HEK293 (cell line): ENCODE results near the gene TRIM33.

ENCODE experiments used
- HOXD13 ChIP-seq: sonication (generic); formaldehyde crosslinking; IDR thresholded peaks from 2 replicates; pipeline ENCODE4 v1.8.0; 2022; ENCODE audit warnings: missing genetic modification reagents, borderline replicate concordance
- KLF8 ChIP-seq: fragments of 450-650 bp; formaldehyde crosslinking; IDR thresholded peaks from 2 replicates; pipeline ENCODE4 v1.5.1; 2016; ENCODE audit warnings: missing biosample characterization, missing genetic modification characterization
- REPIN1 ChIP-seq: fragments of 450-650 bp; formaldehyde crosslinking; IDR thresholded peaks from 2 replicates; pipeline ENCODE4 v1.5.1; 2017; ENCODE audit warnings: missing biosample characterization, missing genetic modification characterization, low read depth
- SP7 ChIP-seq: fragments of 450-650 bp; formaldehyde crosslinking; IDR thresholded peaks from 2 replicates; pipeline ENCODE4 v1.5.1; 2016; ENCODE audit warnings: missing biosample characterization, missing genetic modification characterization
- YY1 ChIP-seq: fragments of 450-650 bp; formaldehyde crosslinking; IDR thresholded peaks from 2 replicates; pipeline ENCODE4 v1.5.1; 2018; ENCODE audit warnings: missing biosample characterization, missing genetic modification characterization
- ZBTB17 ChIP-seq: fragments of 450-650 bp; formaldehyde crosslinking; IDR thresholded peaks from 2 replicates; pipeline ENCODE4 v1.5.1; 2016; ENCODE audit warnings: missing biosample characterization, missing genetic modification characterization
- ZBTB48 ChIP-seq: fragments of 450-650 bp; formaldehyde crosslinking; IDR thresholded peaks from 2 replicates; pipeline ENCODE4 v1.5.1; 2016; ENCODE audit warnings: missing biosample characterization, missing genetic modification characterization
- ZBTB8A ChIP-seq: fragments of 450-650 bp; formaldehyde crosslinking; IDR thresholded peaks from 2 replicates; pipeline ENCODE4 v1.5.1; 2016; ENCODE audit warnings: missing biosample characterization, missing genetic modification characterization
- ZEB2 ChIP-seq: fragments of 450-650 bp; formaldehyde crosslinking; IDR thresholded peaks from 2 replicates; pipeline ENCODE4 v1.5.1; 2016; ENCODE audit warnings: missing biosample characterization, missing genetic modification characterization
- ZNF140 ChIP-seq: fragments of 450-650 bp; formaldehyde crosslinking; IDR thresholded peaks from 2 replicates; pipeline ENCODE4 v1.5.1; 2016; ENCODE audit warnings: missing biosample characterization, missing genetic modification characterization
- ZNF2 ChIP-seq: fragments of 450-650 bp; formaldehyde crosslinking; IDR thresholded peaks from 2 replicates; pipeline ENCODE4 v1.5.1; 2016; ENCODE audit warnings: missing biosample characterization, missing genetic modification characterization
- ZNF335 ChIP-seq: fragments of 450-650 bp; formaldehyde crosslinking; conservative IDR thresholded peaks from 2 replicates; pipeline ENCODE4 v1.5.1; 2016; ENCODE audit warnings: missing biosample characterization, missing genetic modification characterization
- ZNF341 ChIP-seq: fragments of 450-650 bp; formaldehyde crosslinking; IDR thresholded peaks from 2 replicates; pipeline ENCODE4; 2016; ENCODE audit warnings: low read depth, missing biosample characterization, missing genetic modification characterization
- ZNF391 ChIP-seq: fragments of 450-650 bp; formaldehyde crosslinking; IDR thresholded peaks from 2 replicates; pipeline ENCODE4 v1.5.1; 2016; ENCODE audit warnings: low read depth, missing biosample characterization, missing genetic modification characterization, borderline replicate concordance
- ZNF394 ChIP-seq: fragments of 450-650 bp; formaldehyde crosslinking; IDR thresholded peaks from 2 replicates; pipeline ENCODE4 v1.5.1; 2016; ENCODE audit warnings: missing biosample characterization, missing genetic modification characterization, mild to moderate bottlenecking, moderate library complexity, borderline replicate concordance
- ZNF501 ChIP-seq: fragments of 450-650 bp; formaldehyde crosslinking; IDR thresholded peaks from 2 replicates; pipeline ENCODE4 v1.5.1; 2016; ENCODE audit warnings: missing biosample characterization, missing genetic modification characterization
- ZNF555 ChIP-seq: fragments of 450-650 bp; formaldehyde crosslinking; conservative IDR thresholded peaks from 2 replicates; pipeline ENCODE4 v1.5.1; 2017; ENCODE audit warnings: missing biosample characterization, mild to moderate bottlenecking, missing genetic modification characterization, inconsistent platforms
- ZNF561 ChIP-seq: fragments of 450-650 bp; IDR thresholded peaks from 2 replicates; pipeline ENCODE4 v1.5.1; 2018; ENCODE audit warnings: missing biosample characterization, missing genetic modification characterization, borderline replicate concordance
- ZNF600 ChIP-seq: fragments of 450-650 bp; formaldehyde crosslinking; IDR thresholded peaks from 2 replicates; pipeline ENCODE4 v1.5.1; 2016; ENCODE audit warnings: missing biosample characterization, missing genetic modification characterization
- ZNF610 ChIP-seq: fragments of 450-650 bp; formaldehyde crosslinking; IDR thresholded peaks from 2 replicates; pipeline ENCODE4 v1.5.1; 2016; ENCODE audit warnings: missing biosample characterization, missing genetic modification characterization, borderline replicate concordance
- ZNF629 ChIP-seq: fragments of 450-650 bp; formaldehyde crosslinking; IDR thresholded peaks from 2 replicates; pipeline ENCODE4 v1.5.1; 2017; ENCODE audit warnings: missing biosample characterization, missing genetic modification characterization
- ZNF785 ChIP-seq: fragments of 450-650 bp; formaldehyde crosslinking; IDR thresholded peaks from 2 replicates; pipeline ENCODE4 v1.5.1; 2016; ENCODE audit warnings: missing biosample characterization, missing genetic modification characterization
- TF ChIP-seq, protein P1 (sequence below): fragments of 450-650 bp; formaldehyde crosslinking; IDR thresholded peaks from 2 replicates; pipeline ENCODE4 v1.5.1; 2016; ENCODE audit warnings: missing biosample characterization, missing genetic modification characterization
- TF ChIP-seq, protein P2 (sequence below): sonication (generic); formaldehyde crosslinking; IDR thresholded peaks from 2 replicates; pipeline ENCODE4 v1.8.1; 2022; ENCODE audit warnings: mild to moderate bottlenecking, moderate library complexity, missing genetic modification reagents
- TF ChIP-seq, protein P3 (sequence below): fragments of 450-650 bp; formaldehyde crosslinking; IDR thresholded peaks from 2 replicates; pipeline ENCODE4 v1.5.1; 2016; ENCODE audit warnings: missing biosample characterization, missing genetic modification characterization
- TF ChIP-seq, protein P4 (sequence below): fragments of 450-650 bp; formaldehyde crosslinking; IDR thresholded peaks from 2 replicates; pipeline ENCODE4 v1.5.1; 2016; ENCODE audit warnings: missing biosample characterization, missing genetic modification characterization
- TF ChIP-seq, protein P5 (sequence below): fragments of 450-650 bp; formaldehyde crosslinking; IDR thresholded peaks from 2 replicates; pipeline ENCODE4 v1.5.1; 2017; ENCODE audit warnings: missing biosample characterization, missing genetic modification characterization
- TF ChIP-seq, protein P6 (sequence below): fragments of 450-650 bp; formaldehyde crosslinking; IDR thresholded peaks from 2 replicates; pipeline ENCODE4 v1.5.1; 2016; ENCODE audit warnings: missing biosample characterization, missing genetic modification characterization
- TF ChIP-seq, protein P7 (sequence below): fragments of 450-650 bp; formaldehyde crosslinking; IDR thresholded peaks from 2 replicates; pipeline ENCODE4 v1.5.1; 2016; ENCODE audit warnings: missing biosample characterization, missing genetic modification characterization, low read depth

TRIM33 gene

DNA sequence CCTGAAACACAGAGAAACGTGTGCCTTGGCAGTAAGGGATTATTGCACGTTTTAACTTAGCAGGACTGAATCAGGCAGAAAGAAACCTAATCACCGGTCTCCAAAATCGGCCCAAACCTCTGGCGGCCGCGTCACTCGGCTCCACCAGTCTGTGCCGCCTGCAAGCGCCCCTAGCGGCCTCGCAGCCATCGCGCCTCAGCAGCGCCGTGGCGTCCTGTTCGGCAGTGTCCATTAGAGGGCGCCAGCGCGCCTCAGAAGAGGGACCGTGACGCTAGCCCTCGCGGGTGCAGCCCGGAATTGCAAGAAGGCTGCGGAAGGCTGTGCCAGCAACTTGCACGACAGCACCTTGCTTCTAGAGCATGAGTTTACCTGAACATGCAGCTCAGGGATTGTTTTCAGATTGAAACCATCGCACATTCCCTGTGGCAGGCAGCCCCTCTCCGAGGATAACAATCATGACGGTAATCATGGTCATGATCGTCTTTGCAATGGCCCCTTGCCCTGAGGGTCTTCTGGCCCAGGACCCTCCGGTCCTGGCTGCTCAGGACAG lies 164.4 kb downstream of the TRIM33 start (continued):
- TF ChIP-seq, protein P1, sequence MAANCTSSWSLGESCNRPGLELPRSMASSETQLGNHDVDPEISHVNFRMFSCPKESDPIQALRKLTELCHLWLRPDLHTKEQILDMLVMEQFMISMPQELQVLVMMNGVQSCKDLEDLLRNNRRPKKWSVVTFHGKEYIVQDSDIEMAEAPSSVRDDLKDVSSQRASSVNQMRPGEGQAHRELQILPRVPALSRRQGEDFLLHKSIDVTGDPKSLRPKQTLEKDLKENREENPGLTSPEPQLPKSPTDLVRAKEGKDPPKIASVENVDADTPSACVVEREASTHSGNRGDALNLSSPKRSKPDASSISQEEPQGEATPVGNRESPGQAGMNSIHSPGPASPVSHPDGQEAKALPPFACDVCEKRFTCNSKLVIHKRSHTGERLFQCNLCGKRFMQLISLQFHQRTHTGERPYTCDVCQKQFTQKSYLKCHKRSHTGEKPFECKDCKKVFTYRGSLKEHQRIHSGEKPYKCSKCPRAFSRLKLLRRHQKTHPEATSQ (tag by site-specific recombination): peak; percentile 16; the same call in 1 of the 2 replicates
- TF ChIP-seq, protein P2, sequence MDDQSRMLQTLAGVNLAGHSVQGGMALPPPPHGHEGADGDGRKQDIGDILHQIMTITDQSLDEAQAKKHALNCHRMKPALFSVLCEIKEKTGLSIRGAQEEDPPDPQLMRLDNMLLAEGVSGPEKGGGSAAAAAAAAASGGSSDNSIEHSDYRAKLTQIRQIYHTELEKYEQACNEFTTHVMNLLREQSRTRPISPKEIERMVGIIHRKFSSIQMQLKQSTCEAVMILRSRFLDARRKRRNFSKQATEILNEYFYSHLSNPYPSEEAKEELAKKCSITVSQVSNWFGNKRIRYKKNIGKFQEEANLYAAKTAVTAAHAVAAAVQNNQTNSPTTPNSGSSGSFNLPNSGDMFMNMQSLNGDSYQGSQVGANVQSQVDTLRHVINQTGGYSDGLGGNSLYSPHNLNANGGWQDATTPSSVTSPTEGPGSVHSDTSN (CRISPR knock-in tag): peak; percentile 86; the same call in 1 of the 2 replicates
- TF ChIP-seq ZNF501 (tag by site-specific recombination) (peak; percentile 90), ZNF341 (tag by site-specific recombination) (peak; percentile 98), ZNF785 (tag by site-specific recombination) (no peak), REPIN1 (peak; percentile 65; the same call in 1 of the 2 replicates), ZNF600 (tag by site-specific recombination) (0 out of 2 replicates have a peak, but pooled peaks have one; percentile 15), KLF8 (tag by site-specific recombination) (peak; percentile 41; the same call in 1 of the 2 replicates), ZNF2 (peak; percentile 100), ZNF391 (peak; percentile 96), SP7 (tag by site-specific recombination) (peak; percentile 84), ZNF561 (tag by site-specific recombination) (peak; percentile 26; the same call in 1 of the 2 replicates), ZBTB48 (tag by site-specific recombination) (no peak; the same call in 1 of the 2 replicates), ZNF555 (tag by site-specific recombination) (no peak), ZBTB17 (peak; percentile 68), ZNF140 (peak; percentile 14; the same call in 1 of the 2 replicates), ZEB2 (tag by site-specific recombination) (peak; percentile 59; the same call in 1 of the 2 replicates), YY1 (tag by site-specific recombination) (no peak), HOXD13 (no peak), ZNF394 (peak; percentile 66; the same call in 1 of the 2 replicates), ZBTB8A (tag by site-specific recombination) (peak; percentile 78), ZNF610 (tag by site-specific recombination) (peak; percentile 36; the same call in 1 of the 2 replicates), ZNF629 (tag by site-specific recombination) (peak; percentile 73), ZNF335 (tag by site-specific recombination) (peak; percentile 86)
- TF ChIP-seq, protein P3, sequence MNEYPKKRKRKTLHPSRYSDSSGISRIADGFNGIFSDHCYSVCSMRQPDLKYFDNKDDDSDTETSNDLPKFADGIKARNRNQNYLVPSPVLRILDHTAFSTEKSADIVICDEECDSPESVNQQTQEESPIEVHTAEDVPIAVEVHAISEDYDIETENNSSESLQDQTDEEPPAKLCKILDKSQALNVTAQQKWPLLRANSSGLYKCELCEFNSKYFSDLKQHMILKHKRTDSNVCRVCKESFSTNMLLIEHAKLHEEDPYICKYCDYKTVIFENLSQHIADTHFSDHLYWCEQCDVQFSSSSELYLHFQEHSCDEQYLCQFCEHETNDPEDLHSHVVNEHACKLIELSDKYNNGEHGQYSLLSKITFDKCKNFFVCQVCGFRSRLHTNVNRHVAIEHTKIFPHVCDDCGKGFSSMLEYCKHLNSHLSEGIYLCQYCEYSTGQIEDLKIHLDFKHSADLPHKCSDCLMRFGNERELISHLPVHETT (tag by site-specific recombination): 0 out of 2 replicates have a peak, but pooled peaks have one; percentile 53
- TF ChIP-seq, protein P4, sequence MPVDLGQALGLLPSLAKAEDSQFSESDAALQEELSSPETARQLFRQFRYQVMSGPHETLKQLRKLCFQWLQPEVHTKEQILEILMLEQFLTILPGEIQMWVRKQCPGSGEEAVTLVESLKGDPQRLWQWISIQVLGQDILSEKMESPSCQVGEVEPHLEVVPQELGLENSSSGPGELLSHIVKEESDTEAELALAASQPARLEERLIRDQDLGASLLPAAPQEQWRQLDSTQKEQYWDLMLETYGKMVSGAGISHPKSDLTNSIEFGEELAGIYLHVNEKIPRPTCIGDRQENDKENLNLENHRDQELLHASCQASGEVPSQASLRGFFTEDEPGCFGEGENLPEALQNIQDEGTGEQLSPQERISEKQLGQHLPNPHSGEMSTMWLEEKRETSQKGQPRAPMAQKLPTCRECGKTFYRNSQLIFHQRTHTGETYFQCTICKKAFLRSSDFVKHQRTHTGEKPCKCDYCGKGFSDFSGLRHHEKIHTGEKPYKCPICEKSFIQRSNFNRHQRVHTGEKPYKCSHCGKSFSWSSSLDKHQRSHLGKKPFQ (tag by site-specific recombination): no peak
- TF ChIP-seq, protein P5, sequence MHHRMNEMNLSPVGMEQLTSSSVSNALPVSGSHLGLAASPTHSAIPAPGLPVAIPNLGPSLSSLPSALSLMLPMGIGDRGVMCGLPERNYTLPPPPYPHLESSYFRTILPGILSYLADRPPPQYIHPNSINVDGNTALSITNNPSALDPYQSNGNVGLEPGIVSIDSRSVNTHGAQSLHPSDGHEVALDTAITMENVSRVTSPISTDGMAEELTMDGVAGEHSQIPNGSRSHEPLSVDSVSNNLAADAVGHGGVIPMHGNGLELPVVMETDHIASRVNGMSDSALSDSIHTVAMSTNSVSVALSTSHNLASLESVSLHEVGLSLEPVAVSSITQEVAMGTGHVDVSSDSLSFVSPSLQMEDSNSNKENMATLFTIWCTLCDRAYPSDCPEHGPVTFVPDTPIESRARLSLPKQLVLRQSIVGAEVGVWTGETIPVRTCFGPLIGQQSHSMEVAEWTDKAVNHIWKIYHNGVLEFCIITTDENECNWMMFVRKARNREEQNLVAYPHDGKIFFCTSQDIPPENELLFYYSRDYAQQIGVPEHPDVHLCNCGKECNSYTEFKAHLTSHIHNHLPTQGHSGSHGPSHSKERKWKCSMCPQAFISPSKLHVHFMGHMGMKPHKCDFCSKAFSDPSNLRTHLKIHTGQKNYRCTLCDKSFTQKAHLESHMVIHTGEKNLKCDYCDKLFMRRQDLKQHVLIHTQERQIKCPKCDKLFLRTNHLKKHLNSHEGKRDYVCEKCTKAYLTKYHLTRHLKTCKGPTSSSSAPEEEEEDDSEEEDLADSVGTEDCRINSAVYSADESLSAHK (tag by site-specific recombination): peak; percentile 36; the same call in 1 of the 2 replicates
- TF ChIP-seq, protein P6, sequence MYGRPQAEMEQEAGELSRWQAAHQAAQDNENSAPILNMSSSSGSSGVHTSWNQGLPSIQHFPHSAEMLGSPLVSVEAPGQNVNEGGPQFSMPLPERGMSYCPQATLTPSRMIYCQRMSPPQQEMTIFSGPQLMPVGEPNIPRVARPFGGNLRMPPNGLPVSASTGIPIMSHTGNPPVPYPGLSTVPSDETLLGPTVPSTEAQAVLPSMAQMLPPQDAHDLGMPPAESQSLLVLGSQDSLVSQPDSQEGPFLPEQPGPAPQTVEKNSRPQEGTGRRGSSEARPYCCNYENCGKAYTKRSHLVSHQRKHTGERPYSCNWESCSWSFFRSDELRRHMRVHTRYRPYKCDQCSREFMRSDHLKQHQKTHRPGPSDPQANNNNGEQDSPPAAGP (tag by site-specific recombination): peak; percentile 84; the same call in 1 of the 2 replicates
- TF ChIP-seq, protein P7, sequence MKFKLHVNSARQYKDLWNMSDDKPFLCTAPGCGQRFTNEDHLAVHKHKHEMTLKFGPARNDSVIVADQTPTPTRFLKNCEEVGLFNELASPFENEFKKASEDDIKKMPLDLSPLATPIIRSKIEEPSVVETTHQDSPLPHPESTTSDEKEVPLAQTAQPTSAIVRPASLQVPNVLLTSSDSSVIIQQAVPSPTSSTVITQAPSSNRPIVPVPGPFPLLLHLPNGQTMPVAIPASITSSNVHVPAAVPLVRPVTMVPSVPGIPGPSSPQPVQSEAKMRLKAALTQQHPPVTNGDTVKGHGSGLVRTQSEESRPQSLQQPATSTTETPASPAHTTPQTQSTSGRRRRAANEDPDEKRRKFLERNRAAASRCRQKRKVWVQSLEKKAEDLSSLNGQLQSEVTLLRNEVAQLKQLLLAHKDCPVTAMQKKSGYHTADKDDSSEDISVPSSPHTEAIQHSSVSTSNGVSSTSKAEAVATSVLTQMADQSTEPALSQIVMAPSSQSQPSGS: 0 out of 2 replicates have a peak, but pooled peaks have one; percentile 11
